CD4-positive, alpha-beta T cell (primary cell): ENCODE measurements around the gene RSPRY1. TPM values are rescaled to one million over a fixed set of nuclear protein-coding genes. Genes with fewer than 3 reads are reported as not detected.
A peak's percentile ranks its signal among the peaks of the same experiment; 100 is the strongest.

Source experiments
- ATAC-seq: fragments of 200-7000 bp; cut with Tn5 transposase; one replicate; pipeline ENCODE4 v1.10.0; 2022; ENCODE audit warnings: mild to moderate bottlenecking; ENCODE audit not compliant: poor library complexity
- CTCF ChIA-PET: fragments of 350-600 bp; sonication (Branson Sonifier 250); formaldehyde crosslinking; loops from one replicate; lab custom pipeline; 2021; ENCODE audit warnings: antibody characterized with exemption, inconsistent platforms; lab: Charles Lee
- POLR2A ChIA-PET: fragments of 350-600 bp; sonication (Branson Sonifier 250); formaldehyde crosslinking; loops from one replicate; lab custom pipeline; 2021; ENCODE audit warnings: antibody characterized with exemption, inconsistent platforms; lab: Charles Lee
- DNase-seq, 14 experiments: peaks; one replicate each; pipeline ENCODE4 v3.0.0-alpha.2; 2013 to 2020; ENCODE audit warnings: mixed read lengths in 2 of 14
- H3K27ac ChIP-seq, 2 donors: one replicate each; pipeline versions ENCODE4 v1.5.1 to v1.7.0; 2013; ENCODE audit warnings: low read length in 2 of 2, low read depth in 1 of 2, mild to moderate bottlenecking in 1 of 2
- H3K27me3 ChIP-seq, 2 experiments: 1 replicate in 1 of 2; 2 replicates in 1 of 2; pipeline versions ENCODE4 v1.6.1 to v1.7.0; 2013; ENCODE audit warnings: low read length in 2 of 2, control low read depth in 1 of 2, mild to moderate bottlenecking in 1 of 2, moderate library complexity in 1 of 2; ENCODE audit not compliant: insufficient read depth in 2 of 2, control insufficient read depth in 1 of 2
- H3K36me3 ChIP-seq: one replicate; pipeline ENCODE4 v1.6.1; 2013; ENCODE audit warnings: low read length, control low read depth; ENCODE audit not compliant: insufficient read depth
- H3K4me1 ChIP-seq: one replicate; pipeline ENCODE4 v1.6.1; 2013; ENCODE audit warnings: low read length, control low read depth; ENCODE audit not compliant: insufficient read depth
- H3K4me3 ChIP-seq: one replicate; pipeline ENCODE4 v1.5.1; 2013; ENCODE audit warnings: mild to moderate bottlenecking, low read length, moderate library complexity
- H3K9me3 ChIP-seq, 2 experiments: 1 replicate in 1 of 2; 2 replicates in 1 of 2; pipeline versions ENCODE4 v1.6.1 to v1.7.0; 2013; ENCODE audit warnings: low read length in 2 of 2, mild to moderate bottlenecking in 2 of 2, control low read depth in 1 of 2, moderate library complexity in 1 of 2; ENCODE audit not compliant: control insufficient read depth in 1 of 2, insufficient read depth in 1 of 2
- H3K27ac Mint-ChIP-seq: one replicate; pipeline ENCODE4 v1.8.0; 2020; ENCODE audit warnings: mixed read lengths
- H3K27me3 Mint-ChIP-seq: one replicate; pipeline ENCODE4 v1.8.0; 2021; ENCODE audit warnings: mixed read lengths
- H3K36me3 Mint-ChIP-seq: one replicate; pipeline ENCODE4 v1.8.0; 2021; ENCODE audit warnings: low read depth, mixed read lengths
- H3K4me1 Mint-ChIP-seq: one replicate; pipeline ENCODE4 v1.8.0; 2021; ENCODE audit warnings: low read depth, mixed read lengths
- H3K4me3 Mint-ChIP-seq: one replicate; pipeline ENCODE4 v1.8.0; 2020; ENCODE audit warnings: mild to moderate bottlenecking, mixed read lengths
- H3K9me3 Mint-ChIP-seq: one replicate; pipeline ENCODE4 v1.8.0; 2020; ENCODE audit warnings: mixed read lengths
- CTCF ChIP-seq: fragments of 200-600 bp; IDR thresholded peaks from one replicate; pipeline ENCODE4 v1.8.0; 2022; ENCODE audit warnings: antibody characterized with exemption, mild to moderate bottlenecking
- intact Hi-C, 2 experiments: fragments of 100-400 bp; cut with DNase I in 1 of 2; cut with micrococcal nuclease in 1 of 2; formaldehyde crosslinking; loops; one replicate each; pipeline versions ENCODE4 v1.15.1 to v1.9.0; 2023 to 2025; cut with DNase I, micrococcal nuclease
- total RNA-seq, 174 experiments: library from RNA in 2 of 174; stranded (reverse) in 2 of 174; gene quantifications; one replicate each; pipeline ENCODE4 v1.2.3 and lab custom pipeline; 2021 to 2026

The RSPRY1 gene
- total RNA-seq, 2 experiments from 2014 or later = 19.9 to 21.3 TPM

- ATAC-seq (no peak), DNase-seq (no peak)
- Histone ChIP-seq H3K27me3 (no peaks in the 10 kb centered on the region), H3K4me1 (no peaks in the 10 kb centered on the region), H3K27ac (no peak overlapping the region), H3K36me3 (peaks cover 63% of the 10 kb centered on the region), H3K4me3 (no peak overlapping the region), H3K9me3 (no peaks in the 10 kb centered on the region)
- no peak overlapping the region for H3K4me3 Mint-ChIP-seq
- H3K9me3 Mint-ChIP-seq = no peaks in the 10 kb centered on the region
- no peaks in the 10 kb centered on the region for H3K4me1 Mint-ChIP-seq
- H3K27ac Mint-ChIP-seq = no peak overlapping the region
- peaks cover 70% of the 10 kb centered on the region for H3K36me3 Mint-ChIP-seq
- no peaks in the 10 kb centered on the region for H3K27me3 Mint-ChIP-seq
- ChIA-PET POLR2A (interaction anchor here (0.7 kb wide), 1 partner anchor 226 kb away, joined by 3 read pairs; the partner anchor contains the start of gene POLR2C), CTCF (interaction anchor here (1.5 kb wide), 1 partner anchor 64 kb away, joined by 5 read pairs; no protein-coding TSS in a partner anchor)
- no peak for TF ChIP-seq CTCF
- intact Hi-C loops = no loop called here
Measured at GRCh38 chr16:57236022-57236350, 49.9 kb downstream of the RSPRY1 start.

DNA sequence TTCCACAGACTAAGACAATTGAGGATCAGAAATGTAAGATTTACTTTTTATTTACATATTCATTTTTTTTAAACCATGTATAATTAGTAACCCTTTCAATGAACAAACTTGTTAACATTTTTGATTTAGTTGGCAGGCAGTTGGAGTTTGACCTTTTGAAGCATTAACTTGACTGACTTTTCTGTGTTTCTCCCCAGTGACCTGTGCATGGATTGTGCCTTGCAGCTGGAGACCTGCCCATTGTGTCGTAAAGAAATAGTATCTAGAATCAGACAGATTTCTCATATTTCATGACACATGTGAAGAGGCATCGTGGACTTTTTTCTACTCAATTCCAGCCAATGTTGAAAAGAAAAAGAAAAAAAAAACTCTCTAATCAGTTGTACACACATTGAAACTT, 52.6 kb downstream of the RSPRY1 start:
- Histone ChIP-seq H3K9me3 (no peaks in the 10 kb centered on the region), H3K4me1 (no peaks in the 10 kb centered on the region), H3K27ac (no peak overlapping the region), H3K4me3 (no peak overlapping the region), H3K27me3 (no peaks in the 10 kb centered on the region), H3K36me3 (peaks cover 36% of the 10 kb centered on the region)
- intact Hi-C loops = no loop called here
- TF ChIP-seq CTCF = no peak
- ChIA-PET CTCF (no interaction called here), POLR2A (interaction anchor here (0.7 kb wide), 2 partner anchors 30 to 208 kb away, joined by 4 read pairs; no protein-coding TSS in a partner anchor)
- H3K4me3 Mint-ChIP-seq = no peak overlapping the region
- ATAC-seq = no peak
- no peaks in the 10 kb centered on the region for H3K4me1 Mint-ChIP-seq
- H3K27ac Mint-ChIP-seq = no peak overlapping the region
- H3K9me3 Mint-ChIP-seq = no peaks in the 10 kb centered on the region
- H3K36me3 Mint-ChIP-seq = peaks cover 46% of the 10 kb centered on the region
- DNase-seq = no peak
- H3K27me3 Mint-ChIP-seq = no peaks in the 10 kb centered on the region

- Histone ChIP-seq H3K27me3 (no peaks in the 10 kb centered on the region), H3K4me3 (no peak overlapping the region), H3K27ac (no peak overlapping the region), H3K36me3 (peaks cover 32% of the 10 kb centered on the region), H3K9me3 (no peaks in the 10 kb centered on the region), H3K4me1 (peaks cover 3% of the 10 kb centered on the region)
- ATAC-seq (no peak), DNase-seq (peak in 1 of 14 experiments; percentile 23)
- ChIA-PET CTCF (no interaction called here), POLR2A (interaction anchor here (0.7 kb wide), 2 partner anchors 31 to 207 kb away, joined by 4 read pairs; no protein-coding TSS in a partner anchor)
- H3K27me3 Mint-ChIP-seq = no peaks in the 10 kb centered on the region
- TF ChIP-seq CTCF = no peak
- H3K36me3 Mint-ChIP-seq = peaks cover 42% of the 10 kb centered on the region
- H3K4me1 Mint-ChIP-seq = peaks cover 3% of the 10 kb centered on the region
- intact Hi-C loops = no loop called here
- H3K27ac Mint-ChIP-seq = no peak overlapping the region
- no peak overlapping the region for H3K4me3 Mint-ChIP-seq
- no peaks in the 10 kb centered on the region for H3K9me3 Mint-ChIP-seq
Measured at GRCh38 chr16:57239107-57239506, 53.0 kb downstream of the RSPRY1 start.
